ENCODE measurements around the gene HIVEP3. TPM values are rescaled to one million over a fixed set of nuclear protein-coding genes. Genes with fewer than 3 reads are reported as not detected.
A peak's percentile ranks its signal among the peaks of the same experiment; 100 is the strongest.

The HIVEP3 gene
- total and polyA plus RNA-seq, 5 donors, result 6.3 to 7.9 (median 7.2) TPM

DNA sequence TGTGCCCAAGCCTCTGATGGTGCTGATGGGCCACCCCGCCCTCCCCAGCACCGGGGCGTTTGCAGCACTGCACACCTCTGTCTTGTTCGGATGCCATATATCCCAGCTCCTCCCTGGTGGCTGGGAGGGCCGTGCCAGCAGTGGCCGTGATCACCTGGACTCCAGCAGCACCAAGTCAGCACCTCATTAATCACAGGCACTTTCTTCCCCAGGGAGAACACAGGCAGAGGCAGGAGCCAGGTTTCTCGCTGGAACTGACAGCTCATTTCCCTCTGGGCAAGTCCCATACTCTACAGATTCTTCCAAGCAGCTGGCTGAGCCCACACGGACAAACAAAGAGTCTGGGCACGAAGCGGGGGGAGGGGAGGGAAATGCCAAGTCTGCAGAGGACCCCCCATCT, 292.6 kb downstream of the HIVEP3 start:
- intact Hi-C loops (cut with DNase I), result no loop called here
- Histone ChIP-seq H3K9me3 (ENCODE audit: control insufficient read depth, low read length) (no peaks in the 10 kb centered on the region), H3K27ac (ENCODE audit: low read length) (no peak overlapping the region), H3K4me1 (ENCODE audit: control insufficient read depth, insufficient read depth, low read length) (peaks cover 3% of the 10 kb centered on the region), H3K27me3 (ENCODE audit: control insufficient read depth, insufficient read depth) (no peaks in the 10 kb centered on the region), H3K4me3 (ENCODE audit: low read length) (no peak overlapping the region)
- no peak for DNase-seq
- peak; percentile 35 to 55 for ATAC-seq
- 55% methylated on average over 10 of the region's 10 CpGs for WGBS

- 88% methylated on average over 10 of the region's 10 CpGs for WGBS
- H3K27ac ChIP-seq (ENCODE audit: low read length), result no peak overlapping the region
- H3K4me1 ChIP-seq (ENCODE audit: control insufficient read depth, insufficient read depth, low read length), result peaks cover 3% of the 10 kb centered on the region
- DNase-seq, result no peak
- H3K4me3 ChIP-seq (ENCODE audit: low read length), result no peak overlapping the region
- H3K9me3 ChIP-seq (ENCODE audit: control insufficient read depth, low read length), result no peaks in the 10 kb centered on the region
- H3K27me3 ChIP-seq (ENCODE audit: control insufficient read depth, insufficient read depth), result no peaks in the 10 kb centered on the region
- intact Hi-C loops (cut with DNase I), result no loop called here
- no peak for ATAC-seq
Observed at GRCh38 chr1:41623736-41624135, 295.0 kb downstream of the HIVEP3 start.

DNA sequence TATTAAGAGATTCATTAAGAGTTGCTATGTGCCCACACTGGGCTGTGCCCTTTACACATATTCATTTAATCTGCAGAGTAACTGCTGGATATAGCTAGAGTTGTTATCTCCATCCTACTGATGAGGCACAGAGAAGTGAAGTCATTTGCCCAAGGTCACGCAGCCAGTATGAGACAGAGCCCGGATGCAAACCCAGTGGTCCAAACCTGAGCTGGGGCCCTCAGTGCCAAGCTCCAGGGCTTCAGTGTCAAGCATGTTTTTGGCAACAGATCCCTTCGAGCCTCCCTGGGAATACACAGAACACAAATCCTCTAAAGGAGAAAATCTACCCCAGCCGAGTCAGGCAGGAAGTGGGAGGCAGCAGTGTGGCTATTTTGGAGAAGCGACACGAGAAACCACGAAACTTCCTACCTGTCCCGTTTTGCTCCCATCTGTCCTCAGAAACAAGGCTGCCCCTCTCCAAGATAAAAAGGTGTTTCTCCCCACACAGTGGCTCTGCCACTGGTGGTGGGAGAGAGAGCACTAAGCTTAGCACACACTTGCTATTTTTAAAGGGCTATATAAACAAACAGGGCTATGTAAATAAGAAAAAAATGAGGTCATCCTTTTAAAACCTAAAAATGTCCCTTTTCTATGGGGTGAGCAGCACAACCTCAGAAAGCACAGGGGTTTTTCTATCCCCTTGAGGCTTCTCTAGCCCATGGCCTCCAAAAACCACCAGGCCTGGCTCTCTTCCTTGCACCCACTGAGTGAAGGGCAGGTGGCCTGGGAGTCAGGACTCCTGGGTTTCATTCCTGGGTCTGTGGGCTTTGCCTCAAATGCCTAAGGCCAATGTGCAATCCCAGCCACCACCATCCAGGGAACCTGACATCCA, 295.6 kb downstream of the HIVEP3 start:
- Histone ChIP-seq H3K4me1 (ENCODE audit: control insufficient read depth, insufficient read depth, low read length) (peaks cover 6% of the 10 kb centered on the region), H3K27ac (ENCODE audit: low read length) (no peak overlapping the region), H3K9me3 (ENCODE audit: control insufficient read depth, low read length) (no peaks in the 10 kb centered on the region), H3K27me3 (ENCODE audit: control insufficient read depth, insufficient read depth) (no peaks in the 10 kb centered on the region), H3K4me3 (ENCODE audit: low read length) (no peak overlapping the region)
- intact Hi-C loops (cut with DNase I), result no loop called here
- 61% methylated on average over 8 of the region's 8 CpGs for WGBS
- DNase-seq (no peak), ATAC-seq (no peak)

DNA sequence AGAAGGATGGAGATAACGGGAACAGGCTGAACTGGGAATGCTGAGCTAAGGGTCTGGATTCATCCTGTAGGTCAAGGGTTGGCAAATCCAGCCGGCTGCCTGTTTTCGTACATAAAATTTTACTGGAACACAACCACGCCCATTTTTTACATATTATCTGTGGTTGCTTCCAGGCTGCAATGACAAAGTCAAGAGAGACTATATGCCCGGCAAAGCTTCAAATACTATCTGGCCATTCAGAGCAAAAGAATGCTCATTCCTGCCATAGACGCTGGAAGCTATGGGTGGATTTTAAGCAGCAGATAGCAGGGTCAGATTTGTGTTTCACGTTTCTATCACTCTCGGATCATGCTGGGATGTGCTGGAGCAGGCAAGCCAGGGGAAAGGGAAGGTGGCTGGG, 296.3 kb downstream of the HIVEP3 start:
- Histone ChIP-seq H3K4me1 (ENCODE audit: control insufficient read depth, insufficient read depth, low read length) (peaks cover 11% of the 10 kb centered on the region), H3K27me3 (ENCODE audit: control insufficient read depth, insufficient read depth) (no peaks in the 10 kb centered on the region), H3K27ac (ENCODE audit: low read length) (no peak overlapping the region), H3K4me3 (ENCODE audit: low read length) (no peak overlapping the region), H3K9me3 (ENCODE audit: control insufficient read depth, low read length) (no peaks in the 10 kb centered on the region)
- ATAC-seq (no peak), DNase-seq (no peak)
- intact Hi-C loops (cut with DNase I), result no loop called here
- 64% methylated on average over 8 of the region's 8 CpGs for WGBS

DNA sequence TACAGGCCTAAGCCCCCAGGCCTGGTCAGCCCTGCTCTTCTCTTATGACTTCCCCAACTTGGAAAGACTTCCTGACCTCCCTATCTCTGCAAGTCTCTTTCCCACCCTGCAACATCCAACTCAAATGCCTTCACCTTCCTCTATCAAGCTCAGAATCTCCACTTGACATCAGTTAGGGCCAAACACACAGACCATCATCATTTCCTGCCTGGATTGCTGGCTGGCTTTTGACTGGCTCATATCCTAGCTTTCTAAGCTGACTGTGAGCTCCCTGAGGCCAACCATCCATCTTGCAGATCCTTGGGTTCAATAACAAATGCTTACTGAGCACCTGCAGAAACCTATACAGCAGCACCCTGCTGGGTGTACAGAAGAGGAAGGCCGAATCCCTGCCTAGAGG, 296.9 kb downstream of the HIVEP3 start:
- WGBS, result 96% methylated on average over 1 of the region's 1 CpG
- intact Hi-C loops (cut with DNase I), result no loop called here
- Histone ChIP-seq H3K4me1 (ENCODE audit: control insufficient read depth, insufficient read depth, low read length) (peaks cover 12% of the 10 kb centered on the region), H3K27ac (ENCODE audit: low read length) (no peak overlapping the region), H3K27me3 (ENCODE audit: control insufficient read depth, insufficient read depth) (no peaks in the 10 kb centered on the region), H3K9me3 (ENCODE audit: control insufficient read depth, low read length) (no peaks in the 10 kb centered on the region), H3K4me3 (ENCODE audit: low read length) (no peak overlapping the region)
- ATAC-seq, result no peak
- DNase-seq, result no peak

- Histone ChIP-seq H3K4me3 (ENCODE audit: low read length) (no peak overlapping the region), H3K27ac (ENCODE audit: low read length) (no peak overlapping the region), H3K27me3 (ENCODE audit: control insufficient read depth, insufficient read depth) (no peaks in the 10 kb centered on the region), H3K4me1 (ENCODE audit: control insufficient read depth, insufficient read depth, low read length) (peaks cover 12% of the 10 kb centered on the region), H3K9me3 (ENCODE audit: control insufficient read depth, low read length) (no peaks in the 10 kb centered on the region)
- intact Hi-C loops (cut with DNase I), result no loop called here
- DNase-seq (no peak), ATAC-seq (no peak)
- 93% methylated on average over 5 of the region's 5 CpGs for WGBS
Observed at GRCh38 chr1:41621256-41621655, 297.5 kb downstream of the HIVEP3 start.

DNA sequence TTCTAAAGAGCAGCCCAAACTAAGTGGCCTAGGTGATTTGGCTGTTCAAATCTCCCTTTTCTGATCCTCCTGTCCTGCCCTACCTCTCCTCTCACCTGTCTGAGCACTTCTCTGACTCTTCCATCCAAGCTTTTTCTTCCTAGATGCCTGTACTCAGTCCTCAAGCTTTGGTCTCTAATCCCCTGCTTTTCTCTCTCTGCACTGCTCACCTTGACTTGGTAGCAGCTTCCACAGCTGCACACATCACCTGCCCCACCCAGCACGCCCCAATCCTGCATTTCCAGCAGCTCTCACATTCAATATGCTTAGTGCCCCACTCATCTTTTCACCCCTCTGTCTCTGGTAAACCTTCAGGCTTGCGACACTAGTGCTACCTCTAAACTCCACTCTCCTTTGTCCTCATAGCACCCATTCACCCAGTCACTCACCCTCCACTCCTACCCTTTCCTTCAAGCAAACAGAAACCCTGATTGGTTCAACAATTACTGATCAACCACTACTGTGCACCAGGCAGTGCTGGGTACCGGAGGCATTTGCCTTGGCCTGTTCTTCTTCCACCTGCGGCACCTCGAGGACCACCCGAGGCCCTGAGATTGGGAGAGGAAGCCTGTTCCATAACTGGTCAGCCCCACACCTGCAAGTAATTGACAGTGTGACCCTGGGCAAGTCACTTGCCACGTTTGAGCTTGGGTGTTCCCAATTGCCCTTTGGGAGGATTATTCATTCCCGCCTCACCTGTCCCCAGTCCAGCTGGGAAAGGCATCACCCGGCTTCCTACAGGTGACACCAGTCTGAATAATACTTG, 298.2 kb downstream of the HIVEP3 start:
- intact Hi-C loops (cut with DNase I), result no loop called here
- Histone ChIP-seq H3K27me3 (ENCODE audit: control insufficient read depth, insufficient read depth) (no peaks in the 10 kb centered on the region), H3K4me3 (ENCODE audit: low read length) (no peak overlapping the region), H3K27ac (ENCODE audit: low read length) (no peak overlapping the region), H3K4me1 (ENCODE audit: control insufficient read depth, insufficient read depth, low read length) (peaks cover 10% of the 10 kb centered on the region), H3K9me3 (ENCODE audit: control insufficient read depth, low read length) (no peaks in the 10 kb centered on the region)
- no peak for DNase-seq
- no peak for ATAC-seq
- 91% methylated on average over 9 of the region's 9 CpGs for WGBS

DNA sequence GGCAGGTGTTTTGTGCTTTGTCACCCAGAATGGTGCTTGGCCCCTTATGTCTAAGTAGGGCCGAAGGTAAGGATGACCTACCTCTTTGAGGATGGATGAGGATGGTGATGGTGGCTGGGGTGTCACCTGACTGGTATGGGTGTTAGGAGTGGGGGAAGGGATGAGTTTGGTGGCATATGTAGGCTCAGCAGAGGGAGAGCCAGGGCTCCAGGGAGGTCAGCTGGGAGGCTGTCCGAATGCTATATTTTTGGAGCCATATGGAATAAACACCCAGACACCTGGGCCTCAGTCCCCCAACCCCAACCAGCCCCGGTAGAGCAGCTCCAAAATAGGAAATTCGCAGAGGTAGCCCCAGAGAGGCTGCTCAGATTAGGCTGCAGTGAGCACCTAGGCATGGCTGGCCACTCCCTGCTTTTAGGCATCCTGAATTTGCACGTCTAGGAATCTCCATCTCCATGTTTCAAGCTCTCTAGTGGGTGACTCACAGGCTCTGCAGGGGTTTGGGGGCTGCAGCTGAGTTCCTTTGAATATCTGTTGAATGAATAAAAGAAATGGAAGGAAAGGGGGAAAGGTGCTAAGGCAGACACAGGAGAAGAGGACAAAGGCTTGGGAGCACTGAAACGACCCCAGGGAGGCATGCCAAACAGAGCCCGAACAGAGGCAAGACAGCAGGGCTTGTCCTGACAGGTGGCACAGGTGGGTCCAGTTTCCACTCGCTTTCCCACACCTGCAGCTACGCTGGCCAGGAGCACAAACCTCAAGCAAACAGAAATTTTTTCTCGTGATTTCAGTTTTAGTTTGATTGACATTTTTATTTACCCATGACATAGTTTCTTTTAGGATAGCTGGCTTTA, 299.0 kb downstream of the HIVEP3 start:
- Histone ChIP-seq H3K9me3 (ENCODE audit: control insufficient read depth, low read length) (no peaks in the 10 kb centered on the region), H3K27me3 (ENCODE audit: control insufficient read depth, insufficient read depth) (no peaks in the 10 kb centered on the region), H3K4me1 (ENCODE audit: control insufficient read depth, insufficient read depth, low read length) (peaks cover 10% of the 10 kb centered on the region), H3K27ac (ENCODE audit: low read length) (no peak overlapping the region), H3K4me3 (ENCODE audit: low read length) (no peak overlapping the region)
- DNase-seq, result no peak
- WGBS, result 90% methylated on average over 10 of the region's 10 CpGs
- intact Hi-C loops (cut with DNase I), result no loop called here
- no peak for ATAC-seq

DNA sequence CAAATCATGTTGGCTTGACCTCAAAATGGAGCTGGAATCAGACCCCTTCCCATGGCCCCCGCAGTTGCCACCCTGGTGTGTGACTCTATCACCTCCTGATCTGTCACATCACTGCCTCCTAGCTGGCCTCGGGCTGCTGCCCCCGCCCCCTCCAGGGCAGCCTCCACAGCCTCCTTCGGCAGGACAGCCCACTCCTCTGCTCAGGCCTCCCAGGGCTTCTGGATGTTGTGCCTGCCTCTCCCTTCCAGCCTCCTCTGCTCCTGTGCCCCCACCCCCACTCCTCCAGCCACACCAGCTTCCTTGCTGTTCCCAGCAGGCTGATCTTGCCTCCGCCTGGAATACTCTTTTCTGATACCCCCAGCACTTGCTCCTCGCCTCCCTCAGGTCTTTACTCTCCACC, 299.9 kb downstream of the HIVEP3 start:
- intact Hi-C loops (cut with DNase I), result no loop called here
- H3K27me3 ChIP-seq (ENCODE audit: control insufficient read depth, insufficient read depth), result no peaks in the 10 kb centered on the region
- 90% methylated on average over 6 of the region's 6 CpGs for WGBS
- peaks cover 13% of the 10 kb centered on the region for H3K4me1 ChIP-seq (ENCODE audit: control insufficient read depth, insufficient read depth, low read length)
- ATAC-seq (no peak), DNase-seq (no peak)
- no peak overlapping the region for H3K27ac ChIP-seq (ENCODE audit: low read length)
- no peak overlapping the region for H3K4me3 ChIP-seq (ENCODE audit: low read length)
- no peaks in the 10 kb centered on the region for H3K9me3 ChIP-seq (ENCODE audit: control insufficient read depth, low read length)

DNA sequence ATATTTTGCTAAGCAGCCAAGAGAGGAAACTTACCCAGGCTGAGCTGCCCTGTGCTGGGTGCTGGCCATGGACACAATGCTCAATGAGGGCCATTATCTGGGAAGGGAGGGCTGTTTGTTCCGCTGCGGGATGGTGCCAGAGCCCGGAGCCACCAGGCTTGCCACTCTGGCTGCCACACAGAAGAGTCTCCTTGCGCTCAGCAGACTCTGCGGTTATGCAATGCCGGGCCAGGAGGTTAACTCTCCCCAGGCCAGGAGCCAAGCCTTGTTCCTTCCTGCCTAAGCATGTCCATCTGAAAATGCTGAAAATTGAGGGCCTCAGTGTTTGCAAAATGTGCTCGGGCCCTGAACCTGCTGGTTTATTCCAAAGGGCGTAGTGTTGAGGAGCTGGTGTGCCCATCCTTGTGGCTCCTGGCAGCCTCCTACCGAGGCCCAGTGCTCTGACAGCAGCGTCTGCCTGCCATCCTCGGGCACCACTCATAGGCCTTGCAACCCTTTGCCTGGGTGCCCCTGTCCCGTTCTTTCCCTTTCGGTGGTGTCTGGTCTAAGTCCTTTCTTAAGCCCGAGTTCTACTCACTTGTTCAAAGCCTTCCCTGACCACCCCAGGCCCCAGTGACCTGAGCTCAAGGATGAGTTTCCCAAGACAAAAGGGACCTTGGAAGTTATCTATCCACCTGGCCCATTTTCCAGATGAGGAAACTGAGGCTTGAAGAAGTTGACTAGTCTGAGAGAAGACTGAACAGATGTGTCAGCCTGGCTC, 300.5 kb downstream of the HIVEP3 start:
- no peak overlapping the region for H3K4me3 ChIP-seq (ENCODE audit: low read length)
- peak; percentile 93 to 97 for ATAC-seq
- H3K4me1 ChIP-seq (ENCODE audit: control insufficient read depth, insufficient read depth, low read length), result peaks cover 13% of the 10 kb centered on the region
- peak; percentile 90 to 96 (median 94) for DNase-seq
- H3K9me3 ChIP-seq (ENCODE audit: control insufficient read depth, low read length), result no peaks in the 10 kb centered on the region
- H3K27me3 ChIP-seq (ENCODE audit: control insufficient read depth, insufficient read depth), result no peaks in the 10 kb centered on the region
- 41% methylated on average over 14 of the region's 14 CpGs for whole genome bisulfite sequencing
- peak overlapping the region; percentile 26 for H3K27ac ChIP-seq (ENCODE audit: low read length)
- intact Hi-C loops (cut with DNase I), result no loop called here

Measured in right cardiac atrium (tissue), 5 donors.